Keratinocyte (primary cell): ENCODE results near the gene ZNF516. TPM values are rescaled to one million over a fixed set of nuclear protein-coding genes. Genes with fewer than 3 reads are reported as not detected.

Experiments
- DNase-seq: peaks from one replicate; pipeline ENCODE4 v3.0.0-alpha.2; 2011; ENCODE audit warnings: low read depth, missing footprints, low spot score
- FAIRE-seq: peaks from 2 replicates; lab custom pipeline; 2011; peaks lifted over from hg19 to GRCh38; lab: Jason Lieb, UNC
- H2AFZ ChIP-seq: 2 replicates; pipeline ENCODE4 v1.6.0; 2012; ENCODE audit warnings: low read length, control low read depth, inconsistent platforms; ENCODE audit not compliant: control insufficient read depth
- H3K27ac ChIP-seq: 2 replicates; pipeline ENCODE4 v1.5.1; 2011; ENCODE audit warnings: low read length; ENCODE audit not compliant: control insufficient read depth, insufficient read depth
- H3K27me3 ChIP-seq: 3 replicates; pipeline ENCODE4 v1.6.0; 2011; ENCODE audit warnings: low read length; ENCODE audit not compliant: control insufficient read depth, insufficient read depth; ENCODE audit errors: extremely low read depth
- H3K36me3 ChIP-seq, 2 experiments: 2 replicates in 1 of 2; 3 replicates in 1 of 2; pipeline ENCODE4 v1.5.1; 2011; ENCODE audit warnings: low read length in 2 of 2, mild to moderate bottlenecking in 1 of 2; ENCODE audit not compliant: control insufficient read depth in 2 of 2, insufficient read depth in 2 of 2; ENCODE audit errors: extremely low read depth in 1 of 2
- H3K4me1 ChIP-seq: 3 replicates; pipeline ENCODE4 v1.5.1; 2011; ENCODE audit warnings: low read length; ENCODE audit not compliant: control insufficient read depth, insufficient read depth; ENCODE audit errors: extremely low read depth
- H3K4me2 ChIP-seq: 3 replicates; pipeline ENCODE4 v1.6.0; 2011; ENCODE audit warnings: low read depth, low read length; ENCODE audit not compliant: control insufficient read depth, insufficient read depth; ENCODE audit errors: extremely low read depth
- H3K4me3 ChIP-seq, 3 experiments: fragments of 200-600 bp in 1 of 3; sonication (generic) in 1 of 3; 2 replicates in 2 of 3; 3 replicates in 1 of 3; pipeline ENCODE4 v1.5.1; 2011 to 2016; ENCODE audit warnings: low read length in 3 of 3, mild to moderate bottlenecking in 3 of 3, control low read depth in 2 of 3, inconsistent platforms in 1 of 3, low read depth in 1 of 3, mixed read lengths in 1 of 3, mixed run types in 1 of 3, moderate library complexity in 1 of 3; ENCODE audit not compliant: control insufficient read depth in 2 of 3, insufficient read depth in 2 of 3; ENCODE audit errors: extremely low read depth in 1 of 3
- H3K79me2 ChIP-seq: 2 replicates; pipeline ENCODE4 v1.6.0; 2012; ENCODE audit warnings: low read length; ENCODE audit not compliant: control insufficient read depth, insufficient read depth
- H3K9ac ChIP-seq: 3 replicates; pipeline ENCODE4 v1.6.0; 2011; ENCODE audit warnings: low read length; ENCODE audit not compliant: control insufficient read depth, insufficient read depth; ENCODE audit errors: extremely low read depth
- H3K9me1 ChIP-seq: 3 replicates; pipeline ENCODE4 v1.6.0; 2011; ENCODE audit warnings: low read length; ENCODE audit not compliant: control insufficient read depth, insufficient read depth; ENCODE audit errors: extremely low read depth
- H3K9me3 ChIP-seq: 2 replicates; pipeline ENCODE4 v1.5.1; 2012; ENCODE audit warnings: low read depth, low read length; ENCODE audit not compliant: control insufficient read depth
- H4K20me1 ChIP-seq: 3 replicates; pipeline ENCODE4 v1.6.0; 2011; ENCODE audit warnings: low read length; ENCODE audit not compliant: control insufficient read depth, insufficient read depth; ENCODE audit errors: extremely low read depth
- EZH2 ChIP-seq: IDR thresholded peaks from one replicate; pipeline ENCODE4 v1.6.1; 2012; ENCODE audit warnings: inconsistent platforms, mild to moderate bottlenecking, low read length, moderate library complexity
- dilution Hi-C: fragments of 300-500 bp; cut with MboI; formaldehyde crosslinking; loops from one replicate; pipeline ENCODE4 v1.7.0; 2020; ENCODE audit warnings: low sequenced_read_pairs; ENCODE audit not compliant: extremely low pct_ligation_motif_present
- polyA plus RNA-seq, 5 experiments: library from polyadenylated mRNA; depleted of rRNA in 3 of 5; stranded (reverse) in 3 of 5; stranded (forward) in 1 of 5; unstranded in 1 of 5; fragments of >200 nt; gene quantifications; 1 replicate in 1 of 5; 2 replicates in 3 of 5; 3 replicates in 1 of 5; pipeline versions ENCODE4 v1.2.1 to v1.2.3, GENCODE V29; 2011 to 2012; ENCODE audit warnings: missing spikeins in 2 of 5, low read depth in 1 of 5, low replicate concordance in 1 of 5
- TF ChIP-seq, protein P1 (sequence below), 3 experiments: IDR thresholded peaks in 1 of 3; conservative IDR thresholded peaks in 1 of 3; optimal IDR thresholded peaks in 1 of 3; 2 replicates in 2 of 3; 3 replicates in 1 of 3; pipeline versions ENCODE3 to v1.5.1; 2011; ENCODE audit warnings: low read length in 3 of 3, mild to moderate bottlenecking in 3 of 3, moderate library complexity in 2 of 3, control low read depth in 1 of 3, inconsistent platforms in 1 of 3; ENCODE audit not compliant: insufficient read depth in 2 of 3; ENCODE audit errors: extremely low read depth in 1 of 3

ZNF516 gene
- polyA plus RNA-seq, 1 donor (not counting 4 experiments of a cell fraction or from before 2014, with no cell fraction given) = 9.3 TPM

GRCh38 chr18:76406791-76407190, 88.3 kb downstream of the ZNF516 start:
- Histone ChIP-seq H3K9me3 (no peaks in the 10 kb centered on the region), H3K9ac (no peak overlapping the region), H4K20me1 (peaks cover 5% of the 10 kb centered on the region), H3K79me2 (peaks cover 41% of the 10 kb centered on the region), H3K27me3 (no peaks in the 10 kb centered on the region), H3K9me1 (no peaks in the 10 kb centered on the region), H2AFZ (no peak overlapping the region), H3K36me3 (peaks cover 0 to 15% of the 10 kb centered on the region in 2 experiments), H3K4me3 (no peak overlapping the region), H3K4me1 (no peaks in the 10 kb centered on the region), H3K27ac (no peak overlapping the region), H3K4me2 (no peak overlapping the region)
- TF ChIP-seq, protein P1, sequence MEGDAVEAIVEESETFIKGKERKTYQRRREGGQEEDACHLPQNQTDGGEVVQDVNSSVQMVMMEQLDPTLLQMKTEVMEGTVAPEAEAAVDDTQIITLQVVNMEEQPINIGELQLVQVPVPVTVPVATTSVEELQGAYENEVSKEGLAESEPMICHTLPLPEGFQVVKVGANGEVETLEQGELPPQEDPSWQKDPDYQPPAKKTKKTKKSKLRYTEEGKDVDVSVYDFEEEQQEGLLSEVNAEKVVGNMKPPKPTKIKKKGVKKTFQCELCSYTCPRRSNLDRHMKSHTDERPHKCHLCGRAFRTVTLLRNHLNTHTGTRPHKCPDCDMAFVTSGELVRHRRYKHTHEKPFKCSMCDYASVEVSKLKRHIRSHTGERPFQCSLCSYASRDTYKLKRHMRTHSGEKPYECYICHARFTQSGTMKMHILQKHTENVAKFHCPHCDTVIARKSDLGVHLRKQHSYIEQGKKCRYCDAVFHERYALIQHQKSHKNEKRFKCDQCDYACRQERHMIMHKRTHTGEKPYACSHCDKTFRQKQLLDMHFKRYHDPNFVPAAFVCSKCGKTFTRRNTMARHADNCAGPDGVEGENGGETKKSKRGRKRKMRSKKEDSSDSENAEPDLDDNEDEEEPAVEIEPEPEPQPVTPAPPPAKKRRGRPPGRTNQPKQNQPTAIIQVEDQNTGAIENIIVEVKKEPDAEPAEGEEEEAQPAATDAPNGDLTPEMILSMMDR (optimal IDR thresholded peaks at IDR 0.05 in 1 of 3, IDR thresholded peaks at IDR 0.05 in 1 of 3, conservative IDR thresholded peaks at IDR 0.05 in 1 of 3; ENCODE audit: extremely low read depth in 1 of 3, insufficient read depth in 2 of 3, low read length in 3 of 3) = no peak
- no peak for TF ChIP-seq EZH2
- FAIRE-seq = no peak
- DNase-seq = no peak
- dilution Hi-C loops = no loop called here

- TF ChIP-seq, protein P1 (optimal IDR thresholded peaks at IDR 0.05 in 1 of 3, IDR thresholded peaks at IDR 0.05 in 1 of 3, conservative IDR thresholded peaks at IDR 0.05 in 1 of 3; ENCODE audit: extremely low read depth in 1 of 3, insufficient read depth in 2 of 3, low read length in 3 of 3) = peak; percentile 51 to 58 (median 56)
- no peak for TF ChIP-seq EZH2
- H4K20me1 ChIP-seq = peaks cover 3% of the 10 kb centered on the region
- H2AFZ ChIP-seq = no peak overlapping the region
- peaks cover 40% of the 10 kb centered on the region for H3K79me2 ChIP-seq
- no peaks in the 10 kb centered on the region for H3K9me3 ChIP-seq
- DNase-seq (no peak), FAIRE-seq (no peak)
- no peak overlapping the region for H3K4me2 ChIP-seq
- no peaks in the 10 kb centered on the region for H3K9me1 ChIP-seq
- dilution Hi-C loops = no loop called here
- peaks cover 0 to 16% of the 10 kb centered on the region in 2 experiments for H3K36me3 ChIP-seq
- no peak overlapping the region for H3K27ac ChIP-seq
- no peak overlapping the region for H3K4me3 ChIP-seq
- H3K9ac ChIP-seq = no peak overlapping the region
- H3K27me3 ChIP-seq = no peaks in the 10 kb centered on the region
- H3K4me1 ChIP-seq = no peaks in the 10 kb centered on the region
These were observed 89.2 kb downstream of the ZNF516 start for GRCh38 chr18:76405681-76406356.
